ENCODE data around the gene RFWD3. TPM values are rescaled to one million over a fixed set of nuclear protein-coding genes. Genes with fewer than 3 reads are reported as not detected.

RFWD3 gene, protein sequence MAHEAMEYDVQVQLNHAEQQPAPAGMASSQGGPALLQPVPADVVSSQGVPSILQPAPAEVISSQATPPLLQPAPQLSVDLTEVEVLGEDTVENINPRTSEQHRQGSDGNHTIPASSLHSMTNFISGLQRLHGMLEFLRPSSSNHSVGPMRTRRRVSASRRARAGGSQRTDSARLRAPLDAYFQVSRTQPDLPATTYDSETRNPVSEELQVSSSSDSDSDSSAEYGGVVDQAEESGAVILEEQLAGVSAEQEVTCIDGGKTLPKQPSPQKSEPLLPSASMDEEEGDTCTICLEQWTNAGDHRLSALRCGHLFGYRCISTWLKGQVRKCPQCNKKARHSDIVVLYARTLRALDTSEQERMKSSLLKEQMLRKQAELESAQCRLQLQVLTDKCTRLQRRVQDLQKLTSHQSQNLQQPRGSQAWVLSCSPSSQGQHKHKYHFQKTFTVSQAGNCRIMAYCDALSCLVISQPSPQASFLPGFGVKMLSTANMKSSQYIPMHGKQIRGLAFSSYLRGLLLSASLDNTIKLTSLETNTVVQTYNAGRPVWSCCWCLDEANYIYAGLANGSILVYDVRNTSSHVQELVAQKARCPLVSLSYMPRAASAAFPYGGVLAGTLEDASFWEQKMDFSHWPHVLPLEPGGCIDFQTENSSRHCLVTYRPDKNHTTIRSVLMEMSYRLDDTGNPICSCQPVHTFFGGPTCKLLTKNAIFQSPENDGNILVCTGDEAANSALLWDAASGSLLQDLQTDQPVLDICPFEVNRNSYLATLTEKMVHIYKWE
- 10.2 and 20.0 TPM in 2 replicates for total RNA-seq

DNA sequence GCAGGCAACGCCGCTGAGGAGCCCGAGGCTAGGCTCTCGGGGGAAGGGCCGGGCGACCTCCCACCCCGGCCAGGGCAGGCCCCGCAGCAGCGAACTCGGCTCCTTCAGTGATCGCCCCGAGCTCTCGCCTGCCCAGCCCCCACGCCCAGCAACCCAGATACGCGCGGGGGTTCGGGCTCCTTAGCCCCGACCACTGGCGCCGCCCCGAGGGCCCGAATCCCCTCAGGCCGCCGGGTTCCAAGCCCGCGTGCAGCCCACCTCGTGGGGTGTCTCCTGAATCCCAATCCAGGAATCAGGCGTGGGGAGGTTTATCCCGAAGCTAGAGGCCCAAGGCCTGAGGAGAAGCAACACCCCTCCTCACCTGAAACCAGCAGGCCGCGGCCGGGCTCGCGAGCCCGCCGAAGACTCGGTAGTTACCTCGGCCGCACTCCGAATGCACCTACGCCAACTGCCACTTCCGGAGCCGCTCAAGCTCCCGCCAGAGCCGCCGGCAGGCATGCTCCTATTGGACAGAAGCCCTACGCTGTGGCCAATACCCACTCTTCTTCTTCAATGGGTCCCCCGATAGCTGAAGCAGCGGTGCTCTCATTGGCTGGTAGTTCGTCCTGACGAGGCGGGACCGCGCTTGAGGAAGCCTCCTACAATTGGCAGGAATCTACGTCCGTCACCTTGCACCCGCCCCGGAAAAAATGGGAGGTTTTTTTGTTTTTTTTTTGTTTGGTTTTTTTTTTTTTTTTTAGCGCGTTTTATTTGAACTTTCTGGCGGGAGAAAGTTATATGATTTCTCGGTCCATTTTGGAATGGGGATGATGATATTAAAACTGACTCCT is at the start of gene RFWD3:
Gene RFWD3 (minus strand): TSS at position 453 of the 830 bp plus-strand sequence. CDS start 5,428 bp downstream, outside the sequence.

DNA sequence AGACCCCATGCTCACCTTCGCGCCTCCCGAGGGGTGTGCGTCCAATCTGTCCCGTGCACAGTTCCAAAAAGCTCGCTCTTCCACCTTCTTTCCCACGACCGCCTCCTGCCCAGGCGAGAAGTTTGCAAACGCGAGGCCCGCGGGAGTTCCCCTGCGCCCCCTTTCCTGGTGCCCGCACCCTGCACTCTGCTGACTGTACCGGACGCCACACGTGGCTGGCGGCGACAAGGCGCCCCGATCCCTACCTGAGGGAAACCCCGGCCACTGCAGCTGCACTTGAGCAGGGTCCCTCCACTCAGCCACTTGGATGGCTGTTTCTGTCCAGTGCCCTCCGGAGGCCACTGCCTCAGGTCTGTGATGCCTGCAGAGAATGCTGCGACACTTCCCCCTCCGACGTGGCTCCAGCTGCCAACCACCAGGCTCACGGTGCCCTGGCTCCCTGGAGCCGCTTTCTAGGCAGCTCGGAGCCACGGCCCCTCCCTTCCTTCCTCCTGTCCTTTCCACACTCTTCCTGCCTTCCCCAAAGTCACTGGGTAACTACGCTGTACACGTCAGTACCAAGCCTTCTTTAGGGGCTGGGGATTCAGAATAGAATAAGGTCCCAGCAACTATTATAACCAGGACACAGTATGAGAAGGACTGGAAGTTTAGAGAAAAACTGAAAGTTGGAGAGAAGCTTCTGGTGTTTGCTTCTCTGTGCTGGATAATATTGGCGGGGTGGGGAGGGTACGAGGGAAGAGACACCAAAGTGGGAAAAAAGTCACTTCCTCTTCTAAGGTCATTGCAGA is 34.0 kb upstream of the RFWD3 start, which contains the start of gene MLKL:
Gene MLKL (minus strand): TSS at position 425 of the 788 bp plus-strand sequence. CDS start 5,105 bp downstream, outside the sequence.

DNA sequence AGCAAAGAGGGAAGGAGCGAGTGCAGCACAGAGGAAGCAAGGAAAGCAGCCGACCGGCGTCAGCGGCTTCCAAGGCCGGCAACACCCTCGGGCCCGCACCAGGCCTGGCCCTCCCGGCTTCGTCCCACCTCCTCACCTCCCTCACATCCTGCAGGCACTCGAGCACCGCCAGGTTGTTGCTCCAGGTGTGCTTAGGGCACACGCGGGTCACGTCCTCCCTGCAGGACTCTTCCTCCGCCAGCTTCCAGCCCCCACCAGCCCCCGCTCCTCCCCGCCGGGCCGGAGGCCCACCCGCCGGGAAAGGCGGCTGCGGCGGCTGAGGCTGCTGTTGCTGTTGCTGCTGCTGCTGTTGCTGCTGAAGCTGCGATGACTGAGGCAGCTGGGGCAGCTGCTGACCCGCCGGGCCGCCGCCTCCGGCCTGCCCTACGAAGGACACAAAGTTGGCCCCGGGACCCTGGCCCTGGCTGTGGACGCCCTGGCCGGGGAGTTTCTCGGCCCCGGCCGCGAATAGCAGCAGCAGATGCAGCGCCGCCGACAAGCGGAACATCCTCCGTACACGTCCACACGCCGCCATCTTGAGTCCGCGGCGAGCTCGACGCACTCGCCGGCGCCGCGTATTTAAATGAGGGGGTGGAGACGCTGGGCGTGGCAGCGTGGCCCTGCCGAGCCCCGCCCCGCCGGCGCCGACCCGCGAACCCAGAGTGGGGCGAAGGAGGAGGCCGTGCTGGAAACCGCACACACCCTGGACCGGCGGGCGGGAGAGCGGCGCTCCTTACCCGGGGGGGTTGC is 60.0 kb downstream of the RFWD3 start, which contains the start of gene GLG1:
Gene GLG1 (minus strand): TSS at position 594 of the 789 bp plus-strand sequence. CDS start 20 bp downstream, at position 574.

Other genes starting within 250 kb of the RFWD3 start
- 0.90 TPM in 1 of 2 replicates, not detected in the other for gene CLEC18B, start 245.4 kb downstream of the RFWD3 start, total RNA-seq
- 158 and 172 TPM in 2 replicates for gene GLG1, start 59.8 kb downstream of the RFWD3 start, total RNA-seq
- 4.3 and 10.0 TPM in 2 replicates for gene MLKL, start 34.0 kb upstream of the RFWD3 start, total RNA-seq
- not detected in 2 replicates for gene FA2H, start 107.9 kb upstream of the RFWD3 start, total RNA-seq

All from cardiac atrium fibroblast (primary cell).